Left ventricle myocardium inferior (tissue), 1 donor: ENCODE data around the gene NEDD9. TPM values are rescaled to one million over a fixed set of nuclear protein-coding genes. Genes with fewer than 3 reads are reported as not detected.

Experiments used
- DNase-seq: peaks from one replicate; pipeline ENCODE4 v3.0.0-alpha.2; 2020
- H3K27ac ChIP-seq: fragments of 200-600 bp; replicated peaks from 2 replicates; pipeline ENCODE4 v1.8.0; 2021
- H3K27me3 ChIP-seq: fragments of 200-600 bp; 2 replicates; pipeline ENCODE4 v1.8.0; 2021; ENCODE audit warnings: low read depth
- H3K36me3 ChIP-seq: fragments of 200-600 bp; 2 replicates; pipeline ENCODE4 v1.8.0; 2021
- H3K4me1 ChIP-seq: fragments of 200-600 bp; 2 replicates; pipeline ENCODE4 v1.8.0; 2021
- H3K4me3 ChIP-seq: fragments of 200-600 bp; 2 replicates; pipeline ENCODE4 v1.8.0; 2021; ENCODE audit warnings: mild to moderate bottlenecking, moderate library complexity
- H3K9me3 ChIP-seq: fragments of 200-600 bp; replicated peaks from 2 replicates; pipeline ENCODE4 v1.8.0; 2021
- CTCF ChIP-seq: fragments of 200-600 bp; IDR thresholded peaks from 2 replicates; pipeline ENCODE4 v1.8.0; 2021; ENCODE audit warnings: antibody characterized with exemption, mild to moderate bottlenecking, borderline replicate concordance
- intact Hi-C: fragments of 100-400 bp; cut with micrococcal nuclease; formaldehyde crosslinking; loops from one replicate; pipeline ENCODE4 v1.11.0; 2022
- total RNA-seq: library from RNA; stranded (reverse); fragmentation: NEBNext Ultra II Directional; extraction: Animal tissue kit (Norgen Biotek cat#: 25700); gene quantifications from one replicate; pipeline ENCODE4 v1.2.1, GENCODE V29; 2021
- donor health status: DM: no; HTN: yes; CAD: no; lungs with severe emphysema.

The NEDD9 gene
- total RNA-seq, 1 donor from 2014 or later: 28.1 TPM

- Histone ChIP-seq H3K4me1 (peaks cover 99% of the 10 kb centered on the region), H3K27ac (peak overlapping the region; percentile 5), H3K27me3 (no peaks in the 10 kb centered on the region), H3K36me3 (peaks cover 30% of the 10 kb centered on the region), H3K9me3 (no peaks in the 10 kb centered on the region), H3K4me3 (no peak overlapping the region)
- no peak for TF ChIP-seq CTCF
- DNase-seq: no peak
- intact Hi-C loops: no loop called here
Measured at GRCh38 chr6:11200356-11200755, 32.1 kb downstream of the NEDD9 start.

DNA sequence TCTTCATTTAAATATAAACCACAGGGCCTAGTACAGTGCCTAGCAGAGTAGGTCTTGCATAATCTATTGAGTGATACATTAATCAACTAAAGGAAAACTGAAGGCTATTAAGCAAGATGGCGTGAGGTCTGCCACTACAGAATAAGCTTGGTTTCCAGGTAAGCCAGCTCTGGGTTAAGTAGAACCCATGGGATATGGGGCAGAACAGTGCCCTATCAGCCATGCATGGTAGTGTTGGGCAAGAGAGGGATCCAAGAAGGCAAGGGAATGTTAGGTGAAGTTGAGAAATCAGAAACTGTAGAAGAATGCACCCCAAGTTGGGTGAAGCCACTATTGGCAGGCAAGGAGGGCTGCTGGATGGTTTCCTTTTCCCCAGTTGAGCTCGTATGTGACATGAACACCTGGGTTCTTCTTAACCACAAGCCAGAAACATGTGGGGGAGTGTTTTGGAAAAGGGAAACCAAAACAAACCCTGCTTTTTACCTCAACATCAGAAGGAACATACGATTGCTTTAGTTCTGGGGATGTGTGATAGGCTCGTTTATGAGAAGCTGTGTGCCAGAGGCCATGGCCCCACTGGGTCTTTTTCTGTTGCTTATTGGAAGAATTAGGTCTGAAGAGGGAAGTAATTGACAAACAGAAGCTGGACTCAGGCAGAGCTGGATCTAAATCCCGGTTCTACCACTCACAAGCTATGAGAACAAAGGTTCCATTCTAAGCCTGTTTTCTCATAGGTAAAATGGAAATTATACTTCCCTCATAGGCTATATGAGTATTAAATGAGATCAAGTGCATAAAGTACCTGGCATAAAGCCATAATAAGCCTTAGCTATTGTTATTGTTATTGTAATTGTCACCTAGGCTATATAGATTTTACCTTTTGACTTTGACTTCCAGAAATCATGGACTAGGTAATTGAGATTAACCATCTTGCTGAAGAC is 33.5 kb downstream of the NEDD9 start:
- Histone ChIP-seq H3K4me3 (no peak overlapping the region), H3K9me3 (no peaks in the 10 kb centered on the region), H3K36me3 (peaks cover 30% of the 10 kb centered on the region), H3K27me3 (no peaks in the 10 kb centered on the region), H3K27ac (no peak overlapping the region), H3K4me1 (peaks cover 99% of the 10 kb centered on the region)
- intact Hi-C loops: no loop called here
- no peak for DNase-seq
- TF ChIP-seq CTCF: no peak

- Histone ChIP-seq H3K36me3 (peaks cover 34% of the 10 kb centered on the region), H3K27ac (peak overlapping the region; percentile 61), H3K9me3 (no peaks in the 10 kb centered on the region), H3K27me3 (no peaks in the 10 kb centered on the region), H3K4me1 (peaks cover 91% of the 10 kb centered on the region), H3K4me3 (no peak overlapping the region)
- no peak for DNase-seq
- TF ChIP-seq CTCF: no peak
- intact Hi-C loops: no loop called here
Measured at GRCh38 chr6:11197850-11198249, 34.6 kb downstream of the NEDD9 start.

- H3K9me3 ChIP-seq: no peaks in the 10 kb centered on the region
- DNase-seq: no peak
- peaks cover 41% of the 10 kb centered on the region for H3K36me3 ChIP-seq
- peaks cover 84% of the 10 kb centered on the region for H3K4me1 ChIP-seq
- H3K27me3 ChIP-seq: no peaks in the 10 kb centered on the region
- no peak for TF ChIP-seq CTCF
- H3K4me3 ChIP-seq: no peak overlapping the region
- intact Hi-C loops: no loop called here
- H3K27ac ChIP-seq: peak overlapping the region; percentile 61
Measured at GRCh38 chr6:11197175-11197536, 35.3 kb downstream of the NEDD9 start.

- peaks cover 46% of the 10 kb centered on the region for H3K36me3 ChIP-seq
- no peaks in the 10 kb centered on the region for H3K9me3 ChIP-seq
- DNase-seq: no peak
- no peak for TF ChIP-seq CTCF
- intact Hi-C loops: no loop called here
- no peaks in the 10 kb centered on the region for H3K27me3 ChIP-seq
- H3K4me1 ChIP-seq: peaks cover 79% of the 10 kb centered on the region
- H3K27ac ChIP-seq: peak overlapping the region; percentile 61
- no peak overlapping the region for H3K4me3 ChIP-seq
Measured at GRCh38 chr6:11196511-11197174, 35.8 kb downstream of the NEDD9 start.
